ES-I3 (cell line): Measurements from ENCODE around the gene FBXO15.

Experiments used
- H3K36me3 ChIP-seq: 2 replicates; pipeline ENCODE4 v1.6.1; 2013; ENCODE audit warnings: mild to moderate bottlenecking, low read length, control low read depth, moderate library complexity; ENCODE audit not compliant: insufficient read depth
- H3K4me1 ChIP-seq: 2 replicates; pipeline ENCODE4 v1.6.1; 2013; ENCODE audit warnings: mild to moderate bottlenecking, control low read depth, low read length; ENCODE audit not compliant: insufficient read depth
- H3K9ac ChIP-seq: 2 replicates; pipeline ENCODE4 v1.6.1; 2013; ENCODE audit warnings: low read depth, mild to moderate bottlenecking, low read length, moderate library complexity
- H3K9me3 ChIP-seq: 2 replicates; pipeline ENCODE4 v1.6.1; 2013; ENCODE audit warnings: mild to moderate bottlenecking, low read length, moderate library complexity; ENCODE audit not compliant: control insufficient read depth, insufficient read depth

FBXO15 gene

GRCh38 chr18:74142252-74142651 is 5.4 kb downstream of the FBXO15 start:
- Histone ChIP-seq H3K9me3 (no peaks in the 10 kb centered on the region), H3K4me1 (no peaks in the 10 kb centered on the region), H3K9ac (no peak overlapping the region), H3K36me3 (no peaks in the 10 kb centered on the region)

DNA sequence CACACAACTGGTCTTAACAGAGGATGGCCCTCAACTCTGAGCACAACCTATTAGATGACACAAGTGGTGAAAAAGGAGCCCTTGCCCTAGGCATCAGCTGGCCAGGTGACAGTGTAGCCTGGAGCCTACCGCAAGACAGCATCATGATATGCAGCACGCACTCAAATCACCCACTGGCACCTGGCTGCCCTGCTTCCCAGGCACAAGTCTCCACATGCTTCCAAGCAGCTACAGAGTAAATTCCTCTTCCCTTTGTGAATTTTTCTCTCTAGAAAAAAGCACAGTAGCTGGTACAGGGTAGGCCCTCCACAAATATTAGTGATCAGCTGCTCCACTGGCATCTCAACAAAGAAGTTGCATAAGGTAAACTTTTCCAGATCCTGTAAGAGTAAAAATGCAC is 6.0 kb downstream of the FBXO15 start:
- Histone ChIP-seq H3K9ac (no peak overlapping the region), H3K4me1 (no peaks in the 10 kb centered on the region), H3K36me3 (no peaks in the 10 kb centered on the region), H3K9me3 (no peaks in the 10 kb centered on the region)

- Histone ChIP-seq H3K4me1 (no peaks in the 10 kb centered on the region), H3K9me3 (no peaks in the 10 kb centered on the region), H3K36me3 (no peaks in the 10 kb centered on the region), H3K9ac (no peak overlapping the region)
These were observed 7.1 kb downstream of the FBXO15 start for GRCh38 chr18:74140582-74140981.

DNA sequence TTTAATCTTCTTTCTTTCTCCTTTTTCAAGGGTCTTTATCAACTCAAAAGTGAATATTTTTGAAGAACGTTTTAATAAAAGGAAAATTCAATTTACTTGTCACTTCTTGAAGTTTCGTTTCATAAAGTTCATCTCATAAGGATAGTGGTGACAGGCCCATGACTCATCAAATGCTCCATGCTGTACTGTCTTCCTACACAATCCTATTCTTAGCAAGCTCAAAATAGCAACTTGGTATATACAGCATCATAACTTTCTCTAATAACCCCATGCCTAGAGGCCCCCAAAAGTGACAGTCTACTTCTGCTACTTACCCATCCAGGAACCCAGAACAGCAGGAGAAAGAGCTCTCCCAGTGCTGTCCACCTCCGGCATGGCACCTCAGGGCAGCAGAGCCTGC is 7.7 kb downstream of the FBXO15 start:
- no peaks in the 10 kb centered on the region for H3K4me1 ChIP-seq
- H3K9ac ChIP-seq = no peak overlapping the region
- no peaks in the 10 kb centered on the region for H3K36me3 ChIP-seq
- H3K9me3 ChIP-seq = no peaks in the 10 kb centered on the region

DNA sequence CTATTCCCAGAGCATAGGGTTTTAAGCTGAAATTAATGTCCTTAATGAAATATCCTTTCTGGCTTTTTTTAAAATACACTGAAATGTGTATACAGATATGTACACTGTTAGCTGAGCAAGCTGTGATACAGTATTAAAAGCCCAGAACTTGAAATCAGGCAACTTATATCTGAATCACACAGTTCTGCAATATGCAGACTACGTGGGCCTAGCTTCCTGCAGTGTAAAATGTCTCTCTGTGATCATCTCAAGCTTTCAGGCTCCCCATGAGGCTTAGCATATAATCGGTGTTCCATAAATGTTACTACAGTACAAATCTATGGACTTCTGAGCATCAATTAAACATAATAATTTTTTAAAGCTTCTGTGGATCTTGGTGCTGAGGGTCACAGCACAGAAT is 8.2 kb downstream of the FBXO15 start:
- H3K9me3 ChIP-seq = no peaks in the 10 kb centered on the region
- H3K4me1 ChIP-seq = no peaks in the 10 kb centered on the region
- H3K9ac ChIP-seq = no peak overlapping the region
- no peaks in the 10 kb centered on the region for H3K36me3 ChIP-seq

- H3K9me3 ChIP-seq = no peaks in the 10 kb centered on the region
- no peaks in the 10 kb centered on the region for H3K4me1 ChIP-seq
- H3K9ac ChIP-seq = no peak overlapping the region
- no peaks in the 10 kb centered on the region for H3K36me3 ChIP-seq
These were observed 9.6 kb downstream of the FBXO15 start for GRCh38 chr18:74137920-74138538.

DNA sequence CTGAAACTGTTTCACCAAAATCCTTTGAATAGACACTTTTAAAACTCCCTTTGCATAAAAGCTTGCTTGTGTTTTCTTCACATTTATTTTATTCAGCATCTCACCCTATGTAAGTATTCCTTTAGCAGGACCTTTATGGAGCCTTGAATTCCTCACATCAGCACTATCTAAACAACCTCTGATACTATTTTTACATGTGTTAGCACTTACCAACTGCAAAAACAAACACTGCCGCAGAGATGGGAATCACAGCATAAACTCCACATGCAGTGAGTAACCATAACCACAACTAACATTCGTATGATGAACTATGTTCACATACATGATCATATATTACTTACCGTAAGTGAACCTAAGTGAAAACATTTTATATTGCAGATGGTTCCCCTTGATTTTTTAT is 15.4 kb downstream of the FBXO15 start:
- Histone ChIP-seq H3K9ac (no peak overlapping the region), H3K9me3 (no peaks in the 10 kb centered on the region), H3K36me3 (no peaks in the 10 kb centered on the region), H3K4me1 (no peaks in the 10 kb centered on the region)

DNA sequence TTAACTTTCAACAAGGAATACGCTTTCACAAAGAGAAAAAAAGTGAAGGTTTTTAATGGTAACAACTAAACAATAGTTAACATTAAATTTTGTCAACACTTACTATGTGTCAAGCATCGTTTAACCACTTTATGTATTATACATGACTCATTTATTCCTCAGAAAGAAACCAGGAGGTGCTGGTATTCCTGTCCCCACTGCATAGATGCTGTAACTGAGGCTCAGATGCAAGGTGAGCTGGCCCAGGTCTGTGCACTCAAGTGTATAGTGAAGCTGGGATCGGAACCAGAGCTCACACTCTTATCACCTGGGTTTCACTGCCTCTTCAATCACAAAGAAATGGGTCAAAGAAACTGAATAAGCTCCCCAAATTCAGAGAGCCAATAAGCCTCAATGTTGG is 16.5 kb downstream of the FBXO15 start:
- H3K9me3 ChIP-seq = no peaks in the 10 kb centered on the region

GRCh38 chr18:74128159-74128558 is 19.5 kb downstream of the FBXO15 start:
- Histone ChIP-seq H3K36me3 (no peaks in the 10 kb centered on the region), H3K9me3 (no peaks in the 10 kb centered on the region), H3K4me1 (no peaks in the 10 kb centered on the region; the same call in 1 of the 2 replicates), H3K9ac (no peak overlapping the region)

More for the DNA sequence above, 16.5 kb downstream of the FBXO15 start:
- Histone ChIP-seq H3K9ac (no peak overlapping the region), H3K36me3 (no peaks in the 10 kb centered on the region), H3K4me1 (no peaks in the 10 kb centered on the region; the same call in 1 of the 2 replicates)

DNA sequence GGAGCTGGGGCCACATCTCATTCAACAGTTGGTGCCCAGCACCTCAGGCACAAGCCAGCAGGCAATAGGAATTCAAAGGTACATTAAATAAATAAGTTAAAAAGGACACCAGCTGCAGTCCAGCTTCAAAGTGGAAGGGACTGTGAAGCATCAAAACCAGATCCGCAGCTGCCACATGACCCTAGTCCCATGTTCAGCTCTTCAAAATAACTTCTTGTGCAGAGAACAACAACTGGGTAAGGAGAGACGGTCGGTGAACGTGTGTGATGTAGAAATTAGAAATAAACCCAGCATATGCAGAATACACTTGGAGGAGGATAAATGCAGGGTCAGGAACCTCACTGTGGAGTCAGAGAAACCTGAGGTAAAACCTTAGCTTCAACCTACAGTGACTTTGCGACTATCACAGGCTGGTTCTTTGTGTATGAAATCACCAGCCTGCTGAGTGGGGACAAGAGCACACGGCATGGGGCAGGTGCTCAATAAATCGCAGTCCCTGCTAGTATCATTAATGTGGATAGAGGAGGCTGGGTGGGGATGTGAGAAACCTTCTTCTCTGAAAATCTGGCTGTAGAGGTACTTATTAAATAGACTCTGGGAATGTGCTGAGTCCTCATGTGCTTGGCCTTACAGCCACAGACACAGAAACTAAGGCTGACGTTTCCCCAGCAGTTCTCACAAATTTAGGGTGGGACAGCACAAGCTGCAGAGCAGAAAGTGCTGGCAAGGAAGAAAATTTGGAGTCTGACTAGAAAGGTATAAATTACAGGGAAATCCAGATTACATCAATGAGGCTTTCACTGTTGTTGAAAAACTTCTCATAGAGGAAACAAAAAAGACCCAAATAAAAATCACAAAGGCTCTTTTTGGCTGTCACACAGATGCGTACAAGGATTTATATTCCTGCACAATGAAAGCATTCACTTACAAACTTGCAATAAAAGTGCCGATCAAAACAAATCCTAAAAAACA is 20.7 kb downstream of the FBXO15 start:
- no peaks in the 10 kb centered on the region for H3K9me3 ChIP-seq
- no peaks in the 10 kb centered on the region for H3K36me3 ChIP-seq
- no peaks in the 10 kb centered on the region; the same call in 1 of the 2 replicates for H3K4me1 ChIP-seq
- H3K9ac ChIP-seq = no peak overlapping the region

DNA sequence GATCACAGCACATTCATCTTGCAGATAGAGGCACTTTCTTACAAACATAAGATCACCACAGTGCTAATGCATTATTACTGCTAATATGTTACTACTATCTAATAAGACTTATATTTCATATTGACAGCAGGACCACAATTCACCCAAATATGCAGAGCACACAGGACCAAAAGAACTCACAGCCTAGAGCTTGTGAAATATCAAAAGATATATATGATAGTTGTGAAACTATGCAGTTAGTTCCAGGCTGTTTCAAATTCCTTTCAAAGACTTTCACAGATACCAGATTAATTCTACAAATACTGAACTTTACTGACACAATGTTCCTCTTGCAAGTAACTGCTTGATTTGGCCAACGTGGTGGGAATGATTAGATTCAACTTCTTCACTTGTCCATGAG is 23.0 kb downstream of the FBXO15 start:
- Histone ChIP-seq H3K9ac (no peak overlapping the region), H3K36me3 (no peaks in the 10 kb centered on the region), H3K9me3 (no peaks in the 10 kb centered on the region), H3K4me1 (no peaks in the 10 kb centered on the region; the same call in 1 of the 2 replicates)

- Histone ChIP-seq H3K9me3 (no peaks in the 10 kb centered on the region), H3K4me1 (no peaks in the 10 kb centered on the region; the same call in 1 of the 2 replicates), H3K36me3 (no peaks in the 10 kb centered on the region), H3K9ac (no peak overlapping the region)
These were observed 24.4 kb downstream of the FBXO15 start for GRCh38 chr18:74123200-74123599.

DNA sequence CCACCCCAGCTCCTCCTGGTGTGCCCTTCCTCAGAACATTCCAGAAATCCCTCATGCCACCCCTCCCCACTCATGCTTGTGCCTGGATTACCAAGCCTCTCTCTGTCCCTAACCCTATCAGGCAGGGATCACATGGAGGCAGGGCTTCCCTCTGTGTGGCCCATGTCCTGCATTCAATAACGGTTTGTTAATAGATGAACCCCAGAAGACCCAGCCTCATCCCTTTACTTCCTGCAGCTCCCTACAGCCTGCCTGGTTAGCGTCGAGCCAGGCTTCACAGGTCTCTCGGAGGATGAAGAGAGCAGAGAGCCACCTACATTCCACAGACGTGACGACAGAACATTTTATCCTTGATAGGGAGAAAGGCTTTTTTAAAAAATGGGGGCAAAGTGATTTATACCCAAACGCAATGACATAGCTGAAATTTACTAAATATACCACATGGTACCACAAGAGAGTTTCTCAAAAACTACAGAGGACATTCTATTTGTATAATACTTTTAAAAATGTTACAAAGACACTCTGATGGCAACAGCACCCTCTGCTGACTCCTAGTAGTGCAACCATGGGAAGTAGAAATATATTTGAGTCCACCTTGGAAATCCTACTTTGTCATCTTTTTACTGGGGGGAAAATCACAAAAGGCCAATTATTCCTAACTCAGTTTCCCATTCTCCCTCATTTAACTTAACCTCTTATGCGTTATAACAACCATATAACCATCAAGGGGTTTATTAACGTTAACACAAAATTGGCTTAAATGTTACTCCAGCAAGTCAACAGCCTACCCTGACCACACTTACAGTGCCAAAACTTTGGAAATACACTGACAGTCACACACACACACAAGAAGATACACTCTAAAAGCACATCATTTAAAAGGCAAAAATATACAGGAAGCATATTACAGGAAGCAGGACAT is 30.7 kb downstream of the FBXO15 start:
- Histone ChIP-seq H3K4me1 (peaks cover 28% of the 10 kb centered on the region), H3K36me3 (no peaks in the 10 kb centered on the region), H3K9ac (no peak overlapping the region; the same call in 1 of the 2 replicates), H3K9me3 (peaks cover 2% of the 10 kb centered on the region; the same call in 1 of the 2 replicates)

DNA sequence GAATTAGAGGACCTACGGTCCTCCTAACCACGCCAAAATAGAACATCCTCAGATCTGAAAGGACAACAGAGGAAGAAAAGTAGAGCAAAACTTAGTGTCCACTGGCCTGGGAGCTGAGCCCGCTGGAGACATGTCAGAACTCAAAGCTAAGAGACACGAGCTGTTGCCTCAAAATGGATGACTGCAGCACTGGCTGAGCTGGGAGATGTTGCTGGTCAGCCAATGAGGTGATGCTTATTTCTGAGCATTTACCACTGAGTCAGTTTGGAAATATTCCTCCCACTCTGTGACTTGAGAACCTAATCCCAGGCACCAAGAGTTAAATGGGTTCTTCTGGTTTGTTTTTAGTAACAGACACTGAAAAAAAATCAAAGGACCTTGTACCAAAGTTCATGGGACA is 32.6 kb downstream of the FBXO15 start:
- no peaks in the 10 kb centered on the region for H3K36me3 ChIP-seq
- H3K9me3 ChIP-seq = peaks cover 2% of the 10 kb centered on the region; the same call in 1 of the 2 replicates
- no peak overlapping the region for H3K9ac ChIP-seq
- H3K4me1 ChIP-seq = peaks cover 28% of the 10 kb centered on the region
